Measurements from ENCODE around the gene ARFIP2.

The ARFIP2 gene

DNA sequence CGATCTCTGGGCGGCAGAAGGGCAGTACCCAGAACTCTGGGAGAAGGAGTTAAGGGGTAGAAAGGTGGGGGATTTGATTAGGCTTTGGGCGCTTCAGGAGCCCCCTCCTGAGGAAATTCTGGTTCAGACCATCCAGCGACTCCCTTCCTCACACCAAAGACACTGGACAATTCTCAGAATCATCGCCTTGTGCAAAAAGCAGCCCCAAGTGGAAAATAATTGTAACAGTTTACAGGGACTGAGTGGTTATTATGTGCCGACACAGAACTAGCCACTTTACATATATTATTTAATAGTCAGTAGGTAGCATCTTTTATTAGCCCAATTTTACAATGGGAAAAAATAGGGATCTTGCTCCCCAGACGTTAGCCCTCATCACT, 6.7 kb downstream of the ARFIP2 start:
- no peak for DNase-seq (ENCODE audit: low read depth, low spot score)
- Histone ChIP-seq H3K4me3 (ENCODE audit: insufficient read length, low read depth) (peak overlapping the region; percentile 25), H3K9me3 (ENCODE audit: insufficient read depth, low read length) (no peaks in the 10 kb centered on the region), H3K36me3 (ENCODE audit: insufficient read depth, insufficient read length, low read length) (peaks cover 36% of the 10 kb centered on the region), H3K4me1 (ENCODE audit: insufficient read depth, insufficient read length) (peaks cover 5% of the 10 kb centered on the region), H3K9ac (ENCODE audit: insufficient read length, low read depth) (peak overlapping the region; percentile 69), H3K27me3 (ENCODE audit: insufficient read depth, insufficient read length) (peaks cover 11% of the 10 kb centered on the region)
- TF ChIP-seq YY1 (IDR thresholded peaks at IDR 0.05; ENCODE audit: insufficient read depth, insufficient read length): no peak

DNA sequence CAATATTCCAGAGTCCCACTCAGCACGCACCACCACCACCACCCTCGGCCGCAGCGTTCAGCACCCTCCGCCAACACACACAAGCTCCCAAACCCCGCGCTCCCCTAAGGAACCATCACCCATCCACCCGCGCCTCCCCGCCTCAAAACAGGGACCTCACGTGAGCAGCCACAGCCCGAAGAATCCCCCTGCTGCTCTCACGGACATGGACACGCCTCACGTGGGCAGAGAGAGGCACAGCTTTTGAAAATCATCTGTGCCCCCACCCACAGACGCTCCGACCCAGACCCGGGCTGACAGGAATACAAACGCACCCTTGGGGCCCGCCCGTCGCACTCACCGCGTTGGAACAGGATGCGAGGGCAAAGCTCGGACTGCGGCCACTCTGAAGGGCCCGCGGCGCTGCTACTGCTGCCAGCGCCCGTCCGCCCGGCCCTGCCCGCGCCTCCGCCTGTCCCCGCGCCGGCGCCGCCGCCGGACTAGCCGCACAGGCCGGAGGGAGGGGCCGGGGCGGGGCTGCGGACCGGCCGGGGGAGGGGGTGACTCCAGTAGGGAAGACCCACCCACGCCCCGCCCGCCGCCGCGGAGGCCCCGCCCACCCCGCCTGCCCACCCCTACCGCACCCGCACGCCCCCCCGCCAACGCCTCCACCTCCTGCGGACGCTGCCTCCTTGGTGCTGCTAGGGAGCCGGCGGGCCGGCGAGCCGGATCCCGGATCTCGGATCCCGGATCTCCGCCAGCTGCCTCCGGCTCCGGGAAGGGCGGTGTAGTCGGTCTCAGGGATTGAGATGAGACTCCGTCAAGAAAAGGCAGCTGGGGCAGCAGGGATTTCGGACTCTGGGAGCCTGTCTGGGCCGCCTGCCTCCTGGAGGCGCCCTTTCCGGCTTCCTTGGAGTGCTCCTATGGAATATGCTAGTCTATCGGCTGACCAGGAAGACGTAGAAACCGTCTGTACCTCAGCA, 7.4 kb downstream of the ARFIP2 start, which contains the start of gene TRIM3:
TRIM3 (minus strand) TSS at position 491 of the 962 bp plus-strand sequence. CDS start 8,246 bp downstream, outside the sequence.
- Histone ChIP-seq H3K4me3 (ENCODE audit: insufficient read length, low read depth) (peak within 1 kb of the TSS; percentile 72), H3K4me1 (ENCODE audit: insufficient read depth, insufficient read length) (peaks cover 5% of the 10 kb centered on the region), H3K9ac (ENCODE audit: insufficient read length, low read depth) (peak within 1 kb of the TSS; percentile 85), H3K36me3 (ENCODE audit: insufficient read depth, insufficient read length, low read length) (peaks cover 29% of the 10 kb centered on the region), H3K9me3 (ENCODE audit: insufficient read depth, low read length) (no peaks in the 10 kb centered on the region), H3K27me3 (ENCODE audit: insufficient read depth, insufficient read length) (peaks cover 11% of the 10 kb centered on the region)
- TF ChIP-seq ZNF274 (IDR thresholded peaks at IDR 0.05; ENCODE audit: low read depth, low read length) (no peak), SUZ12 (IDR thresholded peaks at IDR 0.05; ENCODE audit: extremely low read depth, insufficient read depth, insufficient read length) (no peak), YY1 (IDR thresholded peaks at IDR 0.05; ENCODE audit: insufficient read depth, insufficient read length) (no peak)
- peak; percentile 72 for DNase-seq (ENCODE audit: low read depth, low spot score)

GRCh38 chr11:6472934-6473333, 8.2 kb downstream of the ARFIP2 start:
- peaks cover 5% of the 10 kb centered on the region for H3K4me1 ChIP-seq (ENCODE audit: insufficient read depth, insufficient read length)
- H3K4me3 ChIP-seq (ENCODE audit: insufficient read length, low read depth): peak overlapping the region; percentile 9
- H3K9ac ChIP-seq (ENCODE audit: insufficient read length, low read depth): peak overlapping the region; percentile 58
- no peaks in the 10 kb centered on the region for H3K9me3 ChIP-seq (ENCODE audit: insufficient read depth, low read length)
- TF ChIP-seq ZNF274 (IDR thresholded peaks at IDR 0.05; ENCODE audit: low read depth, low read length) (no peak), YY1 (IDR thresholded peaks at IDR 0.05; ENCODE audit: insufficient read depth, insufficient read length) (no peak), SUZ12 (IDR thresholded peaks at IDR 0.05; ENCODE audit: extremely low read depth, insufficient read depth, insufficient read length) (no peak)
- H3K36me3 ChIP-seq (ENCODE audit: insufficient read depth, insufficient read length, low read length): peaks cover 21% of the 10 kb centered on the region
- DNase-seq (ENCODE audit: low read depth, low spot score): no peak
- H3K27me3 ChIP-seq (ENCODE audit: insufficient read depth, insufficient read length): peaks cover 11% of the 10 kb centered on the region

DNA sequence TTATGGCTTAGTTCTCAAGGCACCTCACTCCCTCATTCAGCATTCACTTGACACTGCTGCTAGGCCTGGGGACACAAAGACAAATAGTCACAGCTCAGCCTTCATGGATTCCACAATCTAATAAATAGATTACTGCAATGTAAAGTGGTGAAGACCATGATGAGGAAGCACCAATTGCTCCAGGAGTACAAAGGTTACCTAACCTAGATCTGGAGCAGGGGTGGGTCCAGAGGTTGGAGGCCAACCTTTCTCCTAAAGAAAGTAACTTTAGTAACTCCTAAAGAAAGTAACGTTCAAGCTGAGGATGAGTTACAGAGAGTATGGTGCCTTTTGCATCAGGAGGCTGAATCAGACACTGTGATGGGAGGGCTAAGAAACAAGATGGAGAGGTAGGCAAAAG, 11.5 kb downstream of the ARFIP2 start:
- no peak overlapping the region for H3K4me3 ChIP-seq (ENCODE audit: insufficient read length, low read depth)
- TF ChIP-seq YY1 (IDR thresholded peaks at IDR 0.05; ENCODE audit: insufficient read depth, insufficient read length): no peak
- no peak for TF ChIP-seq SUZ12 (IDR thresholded peaks at IDR 0.05; ENCODE audit: extremely low read depth, insufficient read depth, insufficient read length)
- TF ChIP-seq ZNF274 (IDR thresholded peaks at IDR 0.05; ENCODE audit: low read depth, low read length): no peak
- DNase-seq (ENCODE audit: low read depth, low spot score): no peak
- no peaks in the 10 kb centered on the region for H3K9me3 ChIP-seq (ENCODE audit: insufficient read depth, low read length)
- H3K4me1 ChIP-seq (ENCODE audit: insufficient read depth, insufficient read length): peaks cover 5% of the 10 kb centered on the region
- H3K27me3 ChIP-seq (ENCODE audit: insufficient read depth, insufficient read length): peaks cover 11% of the 10 kb centered on the region
- H3K36me3 ChIP-seq (ENCODE audit: insufficient read depth, insufficient read length, low read length): peaks cover 4% of the 10 kb centered on the region
- H3K9ac ChIP-seq (ENCODE audit: insufficient read length, low read depth): no peak overlapping the region

DNA sequence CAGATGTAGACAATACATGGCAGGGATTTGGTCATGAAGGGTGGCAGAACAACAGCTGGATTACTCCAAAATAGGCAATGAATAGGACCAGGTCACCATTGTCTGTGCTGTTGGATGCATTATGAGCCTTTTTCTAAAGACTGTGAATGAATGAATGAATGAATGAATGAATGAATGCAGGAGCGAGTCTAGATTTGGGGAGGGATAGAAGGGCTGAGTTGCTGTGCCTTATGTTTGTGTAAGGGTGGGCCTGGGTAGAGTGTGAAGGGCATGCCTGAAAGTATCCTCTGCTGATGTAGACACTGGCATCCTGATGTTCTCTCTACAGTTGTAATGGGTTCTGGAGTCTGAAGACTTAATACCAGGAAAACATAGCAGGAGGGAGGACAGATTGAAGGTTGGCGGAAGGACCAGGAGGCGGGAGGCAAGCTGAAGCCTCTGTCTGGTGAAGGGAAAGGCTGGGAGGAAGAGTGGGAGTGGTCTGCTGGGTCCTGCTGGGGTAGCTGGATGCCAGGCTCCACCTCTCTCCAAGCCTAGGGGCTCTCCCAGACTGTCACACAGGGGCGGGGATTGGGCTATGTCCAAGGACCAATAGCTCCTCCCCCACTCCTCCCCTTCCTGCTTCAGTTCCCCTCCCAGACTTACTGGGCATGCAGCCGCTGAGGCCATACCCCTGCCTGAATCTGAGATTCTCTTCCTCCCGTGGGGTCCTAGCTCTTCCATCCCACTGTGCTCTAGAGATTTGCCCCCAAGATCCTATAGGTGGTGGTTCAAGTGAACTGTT, 12.2 kb downstream of the ARFIP2 start:
- no peaks in the 10 kb centered on the region for H3K9me3 ChIP-seq (ENCODE audit: insufficient read depth, low read length)

DNA sequence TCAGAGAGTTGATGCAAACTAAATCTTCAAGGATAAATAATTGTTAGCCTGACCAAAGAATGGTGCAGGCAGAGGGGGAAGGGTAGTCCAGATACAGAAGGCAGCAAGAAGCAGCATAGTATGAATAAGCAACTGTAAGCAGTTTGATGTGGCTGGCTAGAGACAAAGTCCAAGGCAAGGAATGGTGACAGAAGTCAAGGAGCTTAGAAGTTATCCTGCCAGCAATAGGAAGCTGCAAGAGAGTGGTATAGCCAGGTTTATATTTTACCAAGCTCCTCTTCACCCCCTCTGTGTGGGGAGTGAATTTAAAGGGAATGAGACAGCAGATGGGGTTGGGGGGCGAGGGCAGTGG, 22.1 kb downstream of the ARFIP2 start:
- Histone ChIP-seq H3K9ac (ENCODE audit: insufficient read length, low read depth) (no peak overlapping the region), H3K4me3 (ENCODE audit: insufficient read length, low read depth) (no peak overlapping the region), H3K27me3 (ENCODE audit: insufficient read depth, insufficient read length) (no peaks in the 10 kb centered on the region), H3K36me3 (ENCODE audit: insufficient read depth, insufficient read length, low read length) (peaks cover 41% of the 10 kb centered on the region), H3K4me1 (ENCODE audit: insufficient read depth, insufficient read length) (no peaks in the 10 kb centered on the region), H3K9me3 (ENCODE audit: insufficient read depth, low read length) (no peaks in the 10 kb centered on the region)
- DNase-seq (ENCODE audit: low read depth, low spot score): no peak
- no peak for TF ChIP-seq YY1 (IDR thresholded peaks at IDR 0.05; ENCODE audit: insufficient read depth, insufficient read length)

More for the DNA sequence above, 12.2 kb downstream of the ARFIP2 start:
- Histone ChIP-seq H3K4me3 (ENCODE audit: insufficient read length, low read depth) (no peak overlapping the region), H3K27me3 (ENCODE audit: insufficient read depth, insufficient read length) (peaks cover 11% of the 10 kb centered on the region), H3K4me1 (ENCODE audit: insufficient read depth, insufficient read length) (peaks cover 5% of the 10 kb centered on the region), H3K36me3 (ENCODE audit: insufficient read depth, insufficient read length, low read length) (peaks cover 8% of the 10 kb centered on the region), H3K9ac (ENCODE audit: insufficient read length, low read depth) (no peak overlapping the region)
- peak; percentile 89 for DNase-seq (ENCODE audit: low read depth, low spot score)
- TF ChIP-seq YY1 (IDR thresholded peaks at IDR 0.05; ENCODE audit: insufficient read depth, insufficient read length) (no peak), SUZ12 (IDR thresholded peaks at IDR 0.05; ENCODE audit: extremely low read depth, insufficient read depth, insufficient read length) (no peak), ZNF274 (IDR thresholded peaks at IDR 0.05; ENCODE audit: low read depth, low read length) (no peak)
